Panc1 (cell line): ENCODE data around the gene SSBP2. TPM values are rescaled to one million over a fixed set of nuclear protein-coding genes. Genes with fewer than 3 reads are reported as not detected.
A peak's percentile ranks its signal among the peaks of the same experiment; 100 is the strongest.

Experiments
- ATAC-seq: fragments of 200-7000 bp; cut with Tn5 transposase; 2 replicates; pipeline ENCODE4 v1.9.1; 2020; ENCODE audit warnings: mild to moderate bottlenecking, moderate library complexity
- BruUV-seq: library from RNA; stranded (reverse); fragments of 400-500 nt; replicated peaks from 2 replicates; lab custom pipeline; 2021; lab: Mats Ljungman, UMichigan
- CTCF ChIA-PET: fragments of 300-600 bp; sonication (Branson Sonifier 250); formaldehyde crosslinking; loops from one replicate; lab custom pipeline; 2022; ENCODE audit warnings: antibody characterized with exemption; lab: Charles Lee
- POLR2A ChIA-PET: fragments of 300-600 bp; sonication (Branson Sonifier 250); formaldehyde crosslinking; loops from one replicate; lab custom pipeline; 2022; ENCODE audit warnings: antibody characterized with exemption; lab: Charles Lee
- DNase-seq: peaks from one replicate; pipeline ENCODE4 v3.0.0-alpha.2; 2010; ENCODE audit warnings: low read depth, low spot score
- H3K27ac ChIP-seq: 2 replicates; pipeline ENCODE4 v1.5.1; 2011; ENCODE audit warnings: mild to moderate bottlenecking, low read length, inconsistent platforms
- H3K27me3 ChIP-seq: fragments of 200-500 bp; sonication (Bioruptor generic); 2 replicates; pipeline ENCODE4 v1.6.0; 2014; ENCODE audit warnings: low read length, inconsistent platforms; ENCODE audit not compliant: control insufficient read depth, insufficient read depth
- H3K36me3 ChIP-seq: fragments of 200-500 bp; sonication (Bioruptor generic); 2 replicates; pipeline ENCODE4 v1.5.1; 2014; ENCODE audit warnings: inconsistent platforms, mild to moderate bottlenecking, low read length, moderate library complexity; ENCODE audit not compliant: control insufficient read depth, insufficient read depth
- H3K4me1 ChIP-seq: 2 replicates; pipeline ENCODE4 v1.5.1; 2011; ENCODE audit warnings: inconsistent platforms, mild to moderate bottlenecking, low read length, moderate library complexity; ENCODE audit not compliant: control insufficient read depth, insufficient read depth
- H3K4me3 ChIP-seq, 2 experiments: 2 replicates each; pipeline ENCODE4 v1.5.1; 2011 to 2012; ENCODE audit warnings: low read depth in 2 of 2, low read length in 2 of 2, mild to moderate bottlenecking in 2 of 2, inconsistent platforms in 1 of 2, moderate library complexity in 1 of 2
- H3K9me3 ChIP-seq: fragments of 200-500 bp; sonication (Bioruptor generic); 2 replicates; pipeline ENCODE4 v1.5.1; 2014; ENCODE audit warnings: low read depth, mild to moderate bottlenecking, inconsistent platforms, low read length, moderate library complexity; ENCODE audit not compliant: control insufficient read depth, insufficient read depth
- CTCF ChIP-seq: fragments of 450-650 bp; IDR thresholded peaks from 2 replicates; pipeline ENCODE4 v1.5.1; 2017; ENCODE audit warnings: mild to moderate bottlenecking
- POLR2AphosphoS5 ChIP-seq: IDR thresholded peaks from 2 replicates; pipeline ENCODE4 v1.6.1; 2012; ENCODE audit warnings: mild to moderate bottlenecking, low read depth, low read length, moderate library complexity
- REST ChIP-seq, 2 experiments: IDR thresholded peaks; 2 replicates each; pipeline ENCODE4 v1.6.1; 2011 to 2012; ENCODE audit warnings: low read depth in 2 of 2, control low read depth in 1 of 2, low read length in 1 of 2, mild to moderate bottlenecking in 1 of 2, moderate library complexity in 1 of 2; ENCODE audit not compliant: insufficient read depth in 1 of 2
- SIN3A ChIP-seq: IDR thresholded peaks from 2 replicates; pipeline ENCODE4 v1.6.1; 2012; ENCODE audit warnings: low read depth, mild to moderate bottlenecking, low read length, moderate library complexity, borderline replicate concordance; ENCODE audit not compliant: insufficient read depth
- TCF7L2 ChIP-seq: IDR thresholded peaks from 2 replicates; pipeline ENCODE4 v1.6.1; 2011; ENCODE audit warnings: mild to moderate bottlenecking, low read depth, low read length, inconsistent platforms
- in situ Hi-C: cut with HindIII; loops from 2 replicates; pipeline ENCODE4 v1.10.0; 2016; ENCODE audit warnings: low sequenced_read_pairs, low pct_unique_long_range_greater_than_20kb
- intact Hi-C: fragments of 100-400 bp; cut with micrococcal nuclease; formaldehyde crosslinking; loops from one replicate; pipeline ENCODE4 v1.10.0; 2022; ENCODE audit not compliant: unreplicated experiment
- total RNA-seq: library from RNA; stranded (reverse); gene quantifications from one replicate; pipeline ENCODE4 v1.2.1, GENCODE V29; 2021; ENCODE audit not compliant: unreplicated experiment

The SSBP2 gene
- total RNA-seq, 1 experiment from 2014 or later = 16.3 TPM

GRCh38 chr5:81425569-81425968 lies 325.3 kb downstream of the SSBP2 start:
- H3K4me1 ChIP-seq = peaks cover 27% of the 10 kb centered on the region
- no peak for TF ChIP-seq TCF7L2
- peak; percentile 61; the same call in 1 of the 2 replicates for TF ChIP-seq CTCF
- DNase-seq = no peak
- ChIA-PET POLR2A (no interaction called here), CTCF (interaction anchor here (0.7 kb wide), 7 partner anchors 34 to 752 kb away, joined by 3 to 5 read pairs (median 5); no protein-coding TSS in a partner anchor)
- intact Hi-C loops (loop anchor here (5.0 to 10.0 kb wide), 3 partner anchors 322 to 799 kb away; no protein-coding TSS in a partner anchor), in situ Hi-C loops (no loop called here)
- H3K27ac ChIP-seq = no peak overlapping the region
- H3K9me3 ChIP-seq = no peaks in the 10 kb centered on the region
- no peak overlapping the region for H3K4me3 ChIP-seq
- ATAC-seq = no peak
- no TSS peak for BruUV-seq
- no peaks in the 10 kb centered on the region for H3K36me3 ChIP-seq
- no peaks in the 10 kb centered on the region for H3K27me3 ChIP-seq

- TF ChIP-seq TCF7L2 = no peak
- TF ChIP-seq CTCF = no peak
- TF ChIP-seq REST (IDR thresholded peaks at IDR 0.05; ENCODE audit: insufficient read depth in 1 of 2, low read depth in 2 of 2, low read length in 1 of 2) = no peak
- TF ChIP-seq POLR2AphosphoS5 = no peak
- no peak for TF ChIP-seq SIN3A
- in situ Hi-C loops = no loop called here
- no peaks in the 10 kb centered on the region for H3K36me3 ChIP-seq
- ATAC-seq (no peak), DNase-seq (no peak)
- intact Hi-C loops = loop anchor here (5.0 to 10.0 kb wide), 3 partner anchors 323 to 800 kb away; no protein-coding TSS in a partner anchor
- no peaks in the 10 kb centered on the region for H3K27me3 ChIP-seq
- ChIA-PET POLR2A (no interaction called here), CTCF (interaction anchor here (0.7 kb wide), 1 partner anchor 41 kb away, joined by 3 read pairs; no protein-coding TSS in a partner anchor)
- H3K9me3 ChIP-seq = no peaks in the 10 kb centered on the region
- H3K27ac ChIP-seq = no peak overlapping the region; the same call in 1 of the 2 replicates
- peaks cover 34% of the 10 kb centered on the region for H3K4me1 ChIP-seq
- H3K4me3 ChIP-seq = no peak overlapping the region
- no TSS peak for BruUV-seq
These were observed 326.2 kb downstream of the SSBP2 start for GRCh38 chr5:81424728-81425127.
